ENCODE results near the gene RRAS2.
"Not testable (repeated sequence)": the region's sequence is repeated elsewhere in the genome, so short reads cannot be mapped to it uniquely, and the experiment has no call there.

The RRAS2 gene

GRCh38 chr11:14358729-14359439, at the start of gene RRAS2:
Gene RRAS2 (minus strand): TSS chr11:14359183. CDS start chr11:14358870, 313 bp downstream.
- no peak for DNase-seq

GRCh38 chr11:14408612-14409011, 49.6 kb upstream of the RRAS2 start:
- DNase-seq, result no peak

GRCh38 chr11:14406116-14406515, 47.1 kb upstream of the RRAS2 start:
- not testable (repeated sequence) for DNase-seq

GRCh38 chr11:14403528-14403927, 44.5 kb upstream of the RRAS2 start:
- DNase-seq, result not testable (repeated sequence)

- DNase-seq, result no peak
Measured at GRCh38 chr11:14399087-14399486, 40.1 kb upstream of the RRAS2 start.

- no peak for DNase-seq
Measured at GRCh38 chr11:14396273-14396672, 37.3 kb upstream of the RRAS2 start.

GRCh38 chr11:14393889-14394288, 34.9 kb upstream of the RRAS2 start:
- no peak for DNase-seq

- DNase-seq, result no peak
Measured at GRCh38 chr11:14393129-14393528, 34.1 kb upstream of the RRAS2 start.

- DNase-seq, result no peak
Measured at GRCh38 chr11:14390669-14391068, 31.7 kb upstream of the RRAS2 start.

- DNase-seq, result no peak
Measured at GRCh38 chr11:14388352-14388751, 29.4 kb upstream of the RRAS2 start.

- no peak for DNase-seq
Measured at GRCh38 chr11:14386895-14387480, 28.0 kb upstream of the RRAS2 start.

- no peak for DNase-seq
Measured at GRCh38 chr11:14386081-14386480, 27.1 kb upstream of the RRAS2 start.

- no peak for DNase-seq
Measured at GRCh38 chr11:14384338-14384737, 25.4 kb upstream of the RRAS2 start.

GRCh38 chr11:14381968-14382367, 23.0 kb upstream of the RRAS2 start:
- no peak for DNase-seq

GRCh38 chr11:14380947-14381561, 22.1 kb upstream of the RRAS2 start:
- DNase-seq, result no peak

GRCh38 chr11:14380125-14380936, 21.3 kb upstream of the RRAS2 start:
- no peak for DNase-seq

- no peak for DNase-seq
Measured at GRCh38 chr11:14378171-14378570, 19.2 kb upstream of the RRAS2 start.

GRCh38 chr11:14376920-14377319, 17.9 kb upstream of the RRAS2 start:
- DNase-seq, result no peak

GRCh38 chr11:14374922-14375830, 16.2 kb upstream of the RRAS2 start:
- DNase-seq, result no peak

GRCh38 chr11:14373941-14374646, 15.1 kb upstream of the RRAS2 start:
- no peak for DNase-seq

GRCh38 chr11:14372011-14372410, 13.0 kb upstream of the RRAS2 start:
- no peak for DNase-seq

GRCh38 chr11:14371249-14371648, 12.3 kb upstream of the RRAS2 start:
- no peak for DNase-seq

Measured in NCI-H2107 (cell line).